GM12865 (cell line): ENCODE results near the gene TGM6.

ENCODE experiments used
- DNase-seq: peaks from one replicate; pipeline ENCODE4 v3.0.0; 2010; ENCODE audit warnings: low read depth
- H3K4me3 ChIP-seq: 2 replicates; pipeline ENCODE4 v1.5.1; 2011; ENCODE audit warnings: mild to moderate bottlenecking, low read depth, low read length, control low read depth
- TF ChIP-seq, protein P1 (sequence below): IDR thresholded peaks from 2 replicates; pipeline ENCODE4 v1.5.1; 2011; ENCODE audit warnings: low read length, control low read depth, low read depth, inconsistent platforms; ENCODE audit not compliant: insufficient read depth; ENCODE audit errors: missing control alignments

TGM6 gene

DNA sequence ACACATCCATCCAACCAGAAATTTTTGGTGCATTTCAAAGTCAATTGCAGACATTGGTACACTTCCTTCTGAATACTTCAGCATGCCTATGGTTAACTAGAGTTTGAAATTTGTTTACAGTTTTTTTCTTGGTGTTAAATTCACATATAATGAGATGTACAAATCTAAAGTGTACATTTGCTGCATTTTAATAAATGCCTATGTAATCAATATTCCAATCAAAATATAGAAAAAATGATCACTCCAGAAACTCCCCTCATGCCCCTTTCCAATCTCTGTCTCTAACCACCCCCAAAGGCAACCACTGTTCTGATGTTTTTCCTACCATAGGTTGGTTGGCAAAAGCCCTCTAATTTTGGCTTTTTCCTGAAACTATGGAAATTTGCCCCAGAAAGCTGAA is 7.6 kb upstream of the TGM6 start:
- TF ChIP-seq, protein P1, sequence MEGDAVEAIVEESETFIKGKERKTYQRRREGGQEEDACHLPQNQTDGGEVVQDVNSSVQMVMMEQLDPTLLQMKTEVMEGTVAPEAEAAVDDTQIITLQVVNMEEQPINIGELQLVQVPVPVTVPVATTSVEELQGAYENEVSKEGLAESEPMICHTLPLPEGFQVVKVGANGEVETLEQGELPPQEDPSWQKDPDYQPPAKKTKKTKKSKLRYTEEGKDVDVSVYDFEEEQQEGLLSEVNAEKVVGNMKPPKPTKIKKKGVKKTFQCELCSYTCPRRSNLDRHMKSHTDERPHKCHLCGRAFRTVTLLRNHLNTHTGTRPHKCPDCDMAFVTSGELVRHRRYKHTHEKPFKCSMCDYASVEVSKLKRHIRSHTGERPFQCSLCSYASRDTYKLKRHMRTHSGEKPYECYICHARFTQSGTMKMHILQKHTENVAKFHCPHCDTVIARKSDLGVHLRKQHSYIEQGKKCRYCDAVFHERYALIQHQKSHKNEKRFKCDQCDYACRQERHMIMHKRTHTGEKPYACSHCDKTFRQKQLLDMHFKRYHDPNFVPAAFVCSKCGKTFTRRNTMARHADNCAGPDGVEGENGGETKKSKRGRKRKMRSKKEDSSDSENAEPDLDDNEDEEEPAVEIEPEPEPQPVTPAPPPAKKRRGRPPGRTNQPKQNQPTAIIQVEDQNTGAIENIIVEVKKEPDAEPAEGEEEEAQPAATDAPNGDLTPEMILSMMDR, result no peak
- no peak for DNase-seq
- no peak overlapping the region for H3K4me3 ChIP-seq

- DNase-seq, result no peak
- TF ChIP-seq, protein P1, result no peak
- no peak overlapping the region for H3K4me3 ChIP-seq
These were observed 6.2 kb upstream of the TGM6 start for GRCh38 chr20:2374346-2375125.

- H3K4me3 ChIP-seq, result no peak overlapping the region
- DNase-seq, result no peak
These were observed 1.8 kb upstream of the TGM6 start for GRCh38 chr20:2378893-2379292.

DNA sequence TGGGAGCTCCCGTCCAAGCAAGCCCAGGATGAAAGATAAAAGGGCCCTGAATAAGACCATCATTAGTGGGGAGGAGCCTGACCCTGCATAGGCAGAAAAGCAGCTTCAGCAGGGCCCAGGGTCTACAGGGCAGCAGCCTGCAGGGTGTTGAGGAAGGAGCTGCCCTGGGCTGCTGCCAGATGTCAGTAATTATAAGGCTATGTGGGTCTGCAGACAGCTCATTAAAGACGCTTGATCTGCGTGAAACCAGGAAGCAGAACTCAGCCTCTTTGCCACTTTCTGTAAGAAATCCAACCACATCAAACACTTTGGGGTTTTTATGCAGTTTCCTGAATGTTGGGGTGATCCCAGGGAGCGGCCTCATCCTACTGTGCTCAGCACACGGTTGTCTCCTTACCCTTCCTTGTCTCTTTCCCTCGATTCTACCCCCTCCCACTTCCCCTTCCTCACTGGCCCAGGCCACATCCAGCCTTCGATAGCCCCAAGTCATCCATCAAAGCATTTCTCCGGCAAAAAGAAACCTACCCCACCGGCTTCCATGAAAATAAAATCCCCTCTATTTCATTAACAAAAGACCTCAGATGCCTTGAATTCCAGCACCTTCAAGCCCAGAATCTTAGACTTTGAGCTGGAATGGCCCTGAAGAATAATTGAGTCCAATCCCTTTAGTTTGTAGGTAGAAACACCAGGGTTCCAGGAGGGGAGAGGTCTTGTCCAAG is 1.0 kb upstream of the TGM6 start:
- TF ChIP-seq, protein P1, result no peak
- H3K4me3 ChIP-seq, result no peak overlapping the region
- peak; percentile 29 for DNase-seq

More at GRCh38 chr20:2378893-2379292, 1.8 kb upstream of the TGM6 start:
- TF ChIP-seq, protein P1, result no peak

DNA sequence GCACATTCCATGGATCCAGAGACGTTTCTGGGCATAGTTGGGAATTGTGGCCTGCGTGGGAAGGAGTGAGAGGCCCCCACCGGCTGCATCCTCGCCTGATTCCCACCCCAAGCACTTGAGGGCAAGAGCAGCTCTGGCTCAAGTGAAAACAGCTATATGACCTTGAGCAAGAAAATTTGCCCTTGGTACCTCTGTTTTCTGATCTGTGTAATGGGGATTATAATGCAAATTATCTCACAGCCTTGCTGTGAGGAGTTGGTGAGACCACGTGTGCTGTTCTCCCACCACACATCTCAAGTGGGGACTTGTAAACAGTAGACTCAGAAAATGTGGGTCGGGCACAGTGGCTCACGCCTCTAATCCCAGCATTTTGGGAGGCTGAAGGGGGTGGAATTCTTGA is 602 bp downstream of the TGM6 start:
- TF ChIP-seq, protein P1, result no peak
- no peak overlapping the region for H3K4me3 ChIP-seq
- no peak for DNase-seq

GRCh38 chr20:2382833-2383232 is 2.1 kb downstream of the TGM6 start:
- DNase-seq, result no peak
- TF ChIP-seq, protein P1, result no peak

More at GRCh38 chr20:2382833-2383232, 2.1 kb downstream of the TGM6 start:
- no peak overlapping the region for H3K4me3 ChIP-seq
